HepG2 (cell line): ENCODE data around the gene CLDN9. TPM values are rescaled to one million over a fixed set of nuclear protein-coding genes. Genes with fewer than 3 reads are reported as not detected.

ENCODE experiments used
- ARID2 ChIP-seq: sonication (generic); formaldehyde crosslinking; IDR thresholded peaks from 2 replicates; pipeline ENCODE4 v1.8.1; 2022; ENCODE audit warnings: mild to moderate bottlenecking, missing genetic modification reagents, borderline replicate concordance
- ATF2 ChIP-seq: sonication (generic); formaldehyde crosslinking; IDR thresholded peaks from 2 replicates; pipeline ENCODE4 v1.4.0; 2020; ENCODE audit warnings: missing genetic modification reagents
- EZH2 ChIP-seq: conservative IDR thresholded peaks from 2 replicates; pipeline ENCODE4 v1.6.1; 2012; ENCODE audit warnings: mild to moderate bottlenecking, low read depth, low read length, moderate library complexity
- HDAC2 ChIP-seq: sonication (generic); formaldehyde crosslinking; IDR thresholded peaks from 2 replicates; pipeline ENCODE4 v1.4.0; 2020; ENCODE audit warnings: missing genetic modification reagents
- KDM2A ChIP-seq: sonication (generic); formaldehyde crosslinking; IDR thresholded peaks from 2 replicates; pipeline ENCODE4 v1.4.0; 2020; ENCODE audit warnings: low read depth, missing genetic modification reagents, borderline replicate concordance
- KLF9 ChIP-seq: IDR thresholded peaks from 2 replicates; pipeline ENCODE4 v1.6.1; 2016; ENCODE audit warnings: low read depth
- NFKBIZ ChIP-seq: IDR thresholded peaks from 2 replicates; pipeline ENCODE4 v1.6.1; 2018; ENCODE audit warnings: missing genetic modification reagents, missing compliant biosample characterization
- POLR2AphosphoS5 ChIP-seq: IDR thresholded peaks from 2 replicates; pipeline ENCODE4 v1.6.1; 2012; ENCODE audit warnings: low read depth, low read length
- POLR2G ChIP-seq: fragments of 200-400 bp; formaldehyde crosslinking; IDR thresholded peaks from 2 replicates; pipeline ENCODE4 v1.6.1; 2018; ENCODE audit warnings: mild to moderate bottlenecking, low read depth, low read length, moderate library complexity
- SPEN ChIP-seq: sonication (generic); formaldehyde crosslinking; IDR thresholded peaks from 2 replicates; pipeline ENCODE4 v1.5.1; 2020; ENCODE audit warnings: low read depth, mild to moderate bottlenecking, missing genetic modification reagents
- TEAD2 ChIP-seq: sonication (generic); formaldehyde crosslinking; IDR thresholded peaks from 2 replicates; pipeline ENCODE4 v1.9.0; 2021; ENCODE audit warnings: missing genetic modification reagents
- ZBTB20 ChIP-seq: sonication (generic); formaldehyde crosslinking; IDR thresholded peaks from 2 replicates; pipeline ENCODE4 v1.8.1; 2023; ENCODE audit warnings: missing genetic modification reagents, low read depth, mild to moderate bottlenecking, borderline replicate concordance
- ZFP37 ChIP-seq: sonication (generic); formaldehyde crosslinking; IDR thresholded peaks from 2 replicates; pipeline ENCODE4 v1.4.0; 2020; ENCODE audit warnings: missing genetic modification reagents, borderline replicate concordance
- ZNF354B ChIP-seq: sonication (generic); formaldehyde crosslinking; IDR thresholded peaks from 2 replicates; pipeline ENCODE4 v1.8.0; 2022; ENCODE audit warnings: mild to moderate bottlenecking, missing genetic modification reagents
- ZNF446 ChIP-seq: sonication (generic); formaldehyde crosslinking; IDR thresholded peaks from 2 replicates; pipeline ENCODE4 v1.5.0; 2020; ENCODE audit warnings: mild to moderate bottlenecking, missing genetic modification reagents
- ZNF614 ChIP-seq: IDR thresholded peaks from 2 replicates; pipeline ENCODE4 v1.6.1; 2018; ENCODE audit warnings: missing biosample characterization, missing genetic modification reagents, inconsistent platforms, borderline replicate concordance
- ZSCAN21 ChIP-seq: sonication (generic); formaldehyde crosslinking; IDR thresholded peaks from 2 replicates; pipeline ENCODE4 v1.8.0; 2022; ENCODE audit warnings: mild to moderate bottlenecking, missing genetic modification reagents, moderate library complexity, borderline replicate concordance
- ZSCAN22 ChIP-seq: sonication (generic); formaldehyde crosslinking; IDR thresholded peaks from 2 replicates; pipeline ENCODE4 v1.4.0; 2020; ENCODE audit warnings: mild to moderate bottlenecking, missing genetic modification reagents
- polyA plus RNA-seq, 8 experiments: library from polyadenylated mRNA; depleted of rRNA in 3 of 8; stranded (reverse) in 7 of 8; unstranded in 1 of 8; fragments of >200 nt; fragmentation: Illumina TruSeq in 4 of 8; extraction: Trizol in 4 of 8; gene quantifications; 2 replicates each; pipeline versions ENCODE4 v1.2.1 to v1.2.3, GENCODE V29; 2011 to 2016; ENCODE audit warnings: low read depth in 4 of 8, missing spikeins in 1 of 8, mixed read lengths in 1 of 8; ENCODE audit not compliant: insufficient read depth in 1 of 8
- total RNA-seq, 5 experiments: library from RNA; depleted of rRNA; stranded (reverse); fragments of >200 nt; fragmentation: Illumina TruSeq; extraction: Trizol; gene quantifications; 2 replicates each; pipeline ENCODE4 v1.2.3, GENCODE V29; 2016; ENCODE audit warnings: low read depth in 1 of 5
- TF ChIP-seq, protein P1 (sequence below): sonication (generic); formaldehyde crosslinking; IDR thresholded peaks from 2 replicates; pipeline ENCODE4 v1.4.0; 2020; ENCODE audit warnings: missing genetic modification reagents
- TF ChIP-seq, protein P2 (sequence below): sonication (generic); formaldehyde crosslinking; IDR thresholded peaks from 2 replicates; pipeline ENCODE4 v1.5.0; 2020; ENCODE audit warnings: mild to moderate bottlenecking, missing genetic modification reagents, borderline replicate concordance

CLDN9 gene
- total and polyA plus RNA-seq, 2 of the 13 experiments (the other 11 are each of a cell fraction or from before 2014, with no cell fraction given), result 0.15 to 0.26 TPM

DNA sequence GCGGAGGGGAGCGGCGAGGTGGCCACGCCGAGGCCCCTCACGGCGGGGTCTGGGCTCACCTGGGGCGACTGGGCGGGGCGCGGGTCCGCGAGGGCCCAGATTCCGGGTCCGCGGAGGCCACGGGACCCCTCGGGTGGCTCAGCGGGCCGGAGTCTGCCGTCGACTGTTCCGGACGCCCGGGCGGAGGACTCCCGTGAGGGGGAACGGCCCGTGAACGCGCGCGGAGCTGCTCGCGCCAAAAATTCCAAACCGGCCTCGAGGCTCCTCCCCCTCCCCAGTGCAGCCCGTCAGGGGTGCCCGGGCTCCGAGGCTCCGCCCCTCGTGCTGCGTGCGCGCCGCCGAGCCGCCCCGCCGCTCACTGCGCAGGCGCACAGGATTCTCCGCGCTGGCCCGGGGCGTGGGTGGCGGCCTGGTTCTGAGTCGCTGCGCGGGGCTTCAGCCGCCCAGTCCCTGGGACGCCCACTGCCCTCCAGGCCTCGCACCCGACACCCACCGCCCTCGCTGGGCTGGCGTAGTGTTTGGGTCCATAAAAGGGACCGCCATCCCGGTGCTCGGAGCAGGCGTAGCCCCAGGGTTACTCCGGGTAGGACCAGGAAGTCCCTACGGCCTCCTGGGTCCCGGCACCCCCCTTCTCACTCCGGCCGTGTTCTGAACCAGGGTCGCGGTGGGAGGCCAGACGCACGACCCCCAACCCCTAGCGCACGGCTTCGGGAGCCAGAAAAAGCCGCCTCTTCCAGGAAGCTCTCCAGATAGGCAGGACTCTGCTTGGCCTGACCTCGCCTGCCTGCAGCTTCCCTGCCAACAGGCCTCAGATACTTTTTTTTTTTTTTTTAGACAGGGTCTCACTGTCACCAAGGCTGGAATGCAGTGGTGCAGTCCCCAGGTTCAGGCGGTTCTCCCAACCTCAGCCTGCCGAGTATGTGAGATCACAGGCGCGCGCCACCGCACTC lies 32.2 kb upstream of the CLDN9 start, which contains the start of gene PKMYT1 (continued):
- no peak for TF ChIP-seq ZSCAN22
- no peak for TF ChIP-seq EZH2
- peak; percentile 81 for TF ChIP-seq POLR2AphosphoS5
- peak; percentile 27; the same call in 1 of the 2 replicates for TF ChIP-seq ARID2
- no peak; the same call in 1 of the 2 replicates for TF ChIP-seq ZNF446 (CRISPR knock-in tag)
- TF ChIP-seq, protein P1, sequence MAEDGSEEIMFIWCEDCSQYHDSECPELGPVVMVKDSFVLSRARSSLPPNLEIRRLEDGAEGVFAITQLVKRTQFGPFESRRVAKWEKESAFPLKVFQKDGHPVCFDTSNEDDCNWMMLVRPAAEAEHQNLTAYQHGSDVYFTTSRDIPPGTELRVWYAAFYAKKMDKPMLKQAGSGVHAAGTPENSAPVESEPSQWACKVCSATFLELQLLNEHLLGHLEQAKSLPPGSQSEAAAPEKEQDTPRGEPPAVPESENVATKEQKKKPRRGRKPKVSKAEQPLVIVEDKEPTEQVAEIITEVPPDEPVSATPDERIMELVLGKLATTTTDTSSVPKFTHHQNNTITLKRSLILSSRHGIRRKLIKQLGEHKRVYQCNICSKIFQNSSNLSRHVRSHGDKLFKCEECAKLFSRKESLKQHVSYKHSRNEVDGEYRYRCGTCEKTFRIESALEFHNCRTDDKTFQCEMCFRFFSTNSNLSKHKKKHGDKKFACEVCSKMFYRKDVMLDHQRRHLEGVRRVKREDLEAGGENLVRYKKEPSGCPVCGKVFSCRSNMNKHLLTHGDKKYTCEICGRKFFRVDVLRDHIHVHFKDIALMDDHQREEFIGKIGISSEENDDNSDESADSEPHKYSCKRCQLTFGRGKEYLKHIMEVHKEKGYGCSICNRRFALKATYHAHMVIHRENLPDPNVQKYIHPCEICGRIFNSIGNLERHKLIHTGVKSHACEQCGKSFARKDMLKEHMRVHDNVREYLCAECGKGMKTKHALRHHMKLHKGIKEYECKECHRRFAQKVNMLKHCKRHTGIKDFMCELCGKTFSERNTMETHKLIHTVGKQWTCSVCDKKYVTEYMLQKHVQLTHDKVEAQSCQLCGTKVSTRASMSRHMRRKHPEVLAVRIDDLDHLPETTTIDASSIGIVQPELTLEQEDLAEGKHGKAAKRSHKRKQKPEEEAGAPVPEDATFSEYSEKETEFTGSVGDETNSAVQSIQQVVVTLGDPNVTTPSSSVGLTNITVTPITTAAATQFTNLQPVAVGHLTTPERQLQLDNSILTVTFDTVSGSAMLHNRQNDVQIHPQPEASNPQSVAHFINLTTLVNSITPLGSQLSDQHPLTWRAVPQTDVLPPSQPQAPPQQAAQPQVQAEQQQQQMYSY, result 0 out of 2 replicates have a peak, but pooled peaks have one; percentile 32
- TF ChIP-seq ATF2 (CRISPR knock-in tag), result no peak
- no peak for TF ChIP-seq NFKBIZ (CRISPR knock-in tag)
- no peak for TF ChIP-seq KLF9
- TF ChIP-seq ZBTB20, result no peak
- TF ChIP-seq TEAD2 (CRISPR knock-in tag), result no peak
- TF ChIP-seq POLR2G, result peak; percentile 92
- no peak for TF ChIP-seq ZNF354B (CRISPR knock-in tag)
- no peak for TF ChIP-seq ZFP37 (CRISPR knock-in tag)
- TF ChIP-seq KDM2A (CRISPR knock-in tag), result peak; percentile 77
- no peak for TF ChIP-seq HDAC2 (CRISPR knock-in tag)
- TF ChIP-seq, protein P2, sequence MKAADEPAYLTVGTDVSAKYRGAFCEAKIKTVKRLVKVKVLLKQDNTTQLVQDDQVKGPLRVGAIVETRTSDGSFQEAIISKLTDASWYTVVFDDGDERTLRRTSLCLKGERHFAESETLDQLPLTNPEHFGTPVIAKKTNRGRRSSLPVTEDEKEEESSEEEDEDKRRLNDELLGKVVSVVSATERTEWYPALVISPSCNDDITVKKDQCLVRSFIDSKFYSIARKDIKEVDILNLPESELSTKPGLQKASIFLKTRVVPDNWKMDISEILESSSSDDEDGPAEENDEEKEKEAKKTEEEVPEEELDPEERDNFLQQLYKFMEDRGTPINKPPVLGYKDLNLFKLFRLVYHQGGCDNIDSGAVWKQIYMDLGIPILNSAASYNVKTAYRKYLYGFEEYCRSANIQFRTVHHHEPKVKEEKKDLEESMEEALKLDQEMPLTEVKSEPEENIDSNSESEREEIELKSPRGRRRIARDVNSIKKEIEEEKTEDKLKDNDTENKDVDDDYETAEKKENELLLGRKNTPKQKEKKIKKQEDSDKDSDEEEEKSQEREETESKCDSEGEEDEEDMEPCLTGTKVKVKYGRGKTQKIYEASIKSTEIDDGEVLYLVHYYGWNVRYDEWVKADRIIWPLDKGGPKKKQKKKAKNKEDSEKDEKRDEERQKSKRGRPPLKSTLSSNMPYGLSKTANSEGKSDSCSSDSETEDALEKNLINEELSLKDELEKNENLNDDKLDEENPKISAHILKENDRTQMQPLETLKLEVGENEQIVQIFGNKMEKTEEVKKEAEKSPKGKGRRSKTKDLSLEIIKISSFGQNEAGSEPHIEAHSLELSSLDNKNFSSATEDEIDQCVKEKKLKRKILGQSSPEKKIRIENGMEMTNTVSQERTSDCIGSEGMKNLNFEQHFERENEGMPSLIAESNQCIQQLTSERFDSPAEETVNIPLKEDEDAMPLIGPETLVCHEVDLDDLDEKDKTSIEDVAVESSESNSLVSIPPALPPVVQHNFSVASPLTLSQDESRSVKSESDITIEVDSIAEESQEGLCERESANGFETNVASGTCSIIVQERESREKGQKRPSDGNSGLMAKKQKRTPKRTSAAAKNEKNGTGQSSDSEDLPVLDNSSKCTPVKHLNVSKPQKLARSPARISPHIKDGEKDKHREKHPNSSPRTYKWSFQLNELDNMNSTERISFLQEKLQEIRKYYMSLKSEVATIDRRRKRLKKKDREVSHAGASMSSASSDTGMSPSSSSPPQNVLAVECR (CRISPR knock-in tag), result peak; percentile 95
- no peak for TF ChIP-seq ZSCAN21 (CRISPR knock-in tag)
- TF ChIP-seq ZNF614 (CRISPR knock-in tag), result no peak
- TF ChIP-seq SPEN, result peak; percentile 74
